HG03103 (cell line): ENCODE measurements around the gene AKAP4.

ENCODE experiments used
- ATAC-seq: cut with Tn5 transposase; IDR thresholded peaks from one replicate; pipeline ENCODE4 v1.9.1; 2021; ENCODE audit warnings: low read depth; ENCODE audit not compliant: unreplicated experiment

AKAP4 gene

DNA sequence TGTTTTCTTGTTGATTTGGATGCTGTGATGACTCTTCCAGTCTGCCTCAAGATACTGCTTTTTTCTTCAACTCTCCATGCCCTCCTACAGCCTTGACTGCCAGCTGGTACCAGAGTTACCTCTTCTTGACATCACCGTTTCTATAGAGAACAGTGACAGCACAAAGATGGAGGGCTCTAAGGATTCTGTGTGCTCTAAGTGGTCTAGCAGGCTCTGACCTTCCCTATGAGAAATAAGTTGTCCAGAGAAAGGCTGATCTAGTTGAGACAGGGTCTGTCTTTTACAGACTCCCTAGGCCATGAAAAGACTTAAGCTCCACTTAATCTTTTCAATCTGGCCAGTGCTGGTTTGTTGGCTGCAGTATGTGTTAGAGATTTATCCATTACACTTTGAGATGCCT lies at the start of gene AKAP4:
TSS of gene AKAP4 (minus strand) at position 101 of the 400 bp plus-strand sequence. CDS start 118 bp downstream, outside the sequence.
- no peak for ATAC-seq

- ATAC-seq, result no peak
Observed at GRCh38 chrX:50211510-50211909, 10.7 kb upstream of the AKAP4 start.

GRCh38 chrX:50206753-50207152 lies 5.9 kb upstream of the AKAP4 start:
- no peak for ATAC-seq

DNA sequence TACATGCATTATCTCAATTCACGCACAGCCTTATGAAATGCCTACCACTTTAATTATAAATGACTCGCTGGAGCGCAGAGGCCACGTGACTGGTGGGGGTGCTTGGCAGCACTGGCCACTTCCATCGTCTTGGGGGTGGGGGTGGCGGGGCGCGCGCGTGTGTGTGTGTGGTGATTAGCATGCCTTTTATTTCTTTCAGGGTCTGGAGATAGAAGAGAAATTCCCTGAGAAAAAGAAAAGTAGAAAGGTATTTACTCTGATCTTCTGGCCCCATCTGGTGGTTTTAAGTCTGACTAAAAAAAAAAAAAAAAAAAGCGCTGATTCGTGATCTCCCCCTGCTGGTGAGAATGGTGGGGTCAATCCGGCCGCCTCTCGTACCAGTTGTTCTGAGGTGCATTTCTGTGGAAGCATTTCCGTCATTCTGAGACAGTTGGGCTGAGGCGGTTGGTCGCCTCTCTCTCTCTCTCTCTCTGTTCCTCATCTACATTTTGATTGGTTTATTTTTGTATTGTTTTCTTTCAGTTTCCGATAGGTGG lies 3.6 kb upstream of the AKAP4 start, which contains the start of gene CCNB3:
TSS of gene CCNB3 (plus strand) at position 402 of the 536 bp plus-strand sequence. CDS start 80,399 bp downstream, outside the sequence.
- ATAC-seq, result peak; percentile 91

DNA sequence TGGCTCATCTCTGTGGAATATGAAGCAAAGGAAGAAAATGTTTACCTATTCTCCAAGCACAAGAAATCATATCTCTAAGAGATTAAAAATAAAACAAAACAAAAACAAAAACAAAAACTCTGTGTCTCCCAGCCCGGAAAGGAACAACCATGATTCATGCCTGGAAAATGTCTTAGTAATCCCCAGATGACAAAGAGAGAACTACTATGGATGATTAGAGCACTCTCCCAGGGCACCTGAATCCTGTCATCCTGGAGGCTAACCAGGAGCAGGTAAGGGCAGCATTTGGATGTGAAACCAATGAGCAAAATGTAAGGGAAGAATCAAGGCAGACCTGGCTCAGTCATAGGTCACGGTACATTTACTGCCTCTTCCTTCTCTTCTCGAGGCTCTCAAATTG lies 1.7 kb upstream of the AKAP4 start:
- no peak for ATAC-seq

GRCh38 chrX:50198348-50198747 lies 2.5 kb downstream of the AKAP4 start:
- ATAC-seq, result no peak

GRCh38 chrX:50188859-50189600 lies 11.8 kb downstream of the AKAP4 start:
- no peak for ATAC-seq

DNA sequence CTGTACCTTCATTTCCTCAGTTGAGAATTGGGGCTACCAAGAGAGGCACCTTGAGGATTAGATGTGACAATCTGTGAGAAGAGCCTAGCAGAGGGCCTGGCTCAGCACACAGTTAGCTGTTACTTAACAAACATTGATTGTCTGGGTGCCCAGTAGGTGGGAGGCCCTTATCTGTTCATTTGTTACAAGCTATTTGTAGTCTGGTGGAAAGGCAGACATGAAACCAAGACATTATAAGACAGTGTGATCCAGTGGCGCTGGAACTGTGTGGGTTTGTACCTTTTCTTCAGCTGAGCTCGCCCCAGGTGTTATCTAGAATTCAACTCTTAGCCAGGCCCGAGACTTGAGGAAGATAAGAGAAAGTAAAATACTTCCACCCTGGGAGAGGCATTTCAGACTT lies 16.9 kb downstream of the AKAP4 start:
- no peak for ATAC-seq

GRCh38 chrX:50180073-50180940 lies 20.5 kb downstream of the AKAP4 start:
- ATAC-seq, result no peak

- ATAC-seq, result no peak
Observed at GRCh38 chrX:50169717-50170116, 31.1 kb downstream of the AKAP4 start.

- no peak for ATAC-seq
Observed at GRCh38 chrX:50168241-50168687, 32.5 kb downstream of the AKAP4 start.

DNA sequence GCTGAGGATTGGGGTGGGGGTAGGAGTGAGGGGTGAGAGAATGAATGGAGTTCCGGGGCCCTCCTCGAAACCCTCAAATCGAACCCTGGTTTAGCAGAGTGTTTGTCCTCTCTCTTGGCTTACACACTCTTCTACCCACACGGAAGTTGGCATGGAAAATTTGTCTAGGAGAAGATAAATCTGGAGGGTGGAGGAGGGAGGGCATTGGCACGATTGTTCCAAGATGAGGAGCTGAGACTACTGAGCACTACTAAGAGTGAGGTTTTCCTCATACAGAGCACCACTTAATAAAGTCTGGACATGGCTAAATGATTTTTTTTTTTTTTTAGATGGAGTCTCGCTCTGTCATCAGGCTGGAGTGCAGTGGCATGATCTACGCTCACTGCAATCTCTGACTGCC lies 33.4 kb downstream of the AKAP4 start:
- ATAC-seq, result no peak

GRCh38 chrX:50165727-50166126 lies 35.1 kb downstream of the AKAP4 start:
- ATAC-seq, result no peak

DNA sequence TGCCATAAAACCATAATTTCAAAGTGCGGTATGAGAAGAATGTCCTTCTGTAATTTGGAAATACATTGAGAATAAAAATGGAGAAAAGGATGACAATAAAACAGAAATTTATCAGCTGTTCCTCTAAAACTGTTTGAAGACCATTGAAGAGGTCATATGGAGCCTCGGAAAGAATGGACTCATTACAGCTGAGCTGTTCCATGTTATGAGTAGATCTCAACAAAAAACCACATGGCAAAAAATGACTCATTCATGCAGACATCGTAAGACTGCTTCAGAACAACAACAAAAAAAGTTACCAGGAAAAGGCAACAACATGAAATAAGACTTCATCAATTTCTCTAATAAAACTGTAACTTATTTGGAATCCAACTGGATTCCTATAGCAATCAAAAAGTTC lies 39.7 kb downstream of the AKAP4 start:
- no peak for ATAC-seq

- ATAC-seq, result no peak
Observed at GRCh38 chrX:50158593-50158992, 42.2 kb downstream of the AKAP4 start.

DNA sequence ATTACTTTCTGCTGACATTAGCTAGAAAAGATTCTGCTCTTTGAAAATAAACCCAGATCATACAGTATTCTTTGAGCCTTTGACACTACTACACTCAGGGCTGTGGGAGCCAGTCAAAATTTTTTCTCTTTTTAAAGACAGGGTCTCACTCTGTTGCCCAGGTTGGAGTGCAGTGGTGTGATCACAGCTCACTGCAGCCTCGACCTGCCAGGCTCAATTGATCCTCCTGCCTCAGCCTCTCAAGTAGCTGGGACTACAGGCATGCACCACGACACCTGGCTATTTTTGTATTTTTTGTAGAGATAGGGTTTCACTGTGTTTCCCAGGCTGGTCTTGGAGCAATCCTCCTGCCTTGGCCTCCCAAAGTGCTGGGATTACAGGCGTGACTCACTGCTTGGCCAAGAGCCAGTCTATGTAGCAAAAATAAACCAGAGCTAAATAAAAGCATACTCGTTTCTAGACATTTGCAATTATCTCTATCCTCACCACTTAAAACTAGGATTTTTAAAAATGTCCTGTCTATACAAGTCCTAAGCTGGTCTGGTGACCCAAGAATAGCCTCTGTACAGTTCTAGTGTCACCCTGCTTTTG lies 43.2 kb downstream of the AKAP4 start:
- ATAC-seq, result no peak

GRCh38 chrX:50154429-50154828 lies 46.4 kb downstream of the AKAP4 start:
- ATAC-seq, result no peak

- no peak for ATAC-seq
Observed at GRCh38 chrX:50152456-50152855, 48.4 kb downstream of the AKAP4 start.

GRCh38 chrX:50147972-50148371 lies 52.8 kb downstream of the AKAP4 start:
- ATAC-seq, result no peak
